Medulla oblongata (tissue), 1 donor: ENCODE measurements around the gene EHD4.

Experiments used
- DNase-seq: peaks from one replicate; pipeline ENCODE4 v3.0.0-alpha.2; 2015; ENCODE audit errors: extremely low spot score

EHD4 gene

GRCh38 chr15:41980654-41981323, 8.4 kb upstream of the EHD4 start:
- no peak for DNase-seq

GRCh38 chr15:41979493-41980266, 7.3 kb upstream of the EHD4 start:
- DNase-seq = no peak

- no peak for DNase-seq
Measured at GRCh38 chr15:41978534-41978933, 6.2 kb upstream of the EHD4 start.

- DNase-seq = no peak
Measured at GRCh38 chr15:41977757-41978383, 5.5 kb upstream of the EHD4 start.

- no peak for DNase-seq
Measured at GRCh38 chr15:41975669-41976068, 3.3 kb upstream of the EHD4 start.

- no peak for DNase-seq
Measured at GRCh38 chr15:41974041-41974440, 1.7 kb upstream of the EHD4 start.

GRCh38 chr15:41971895-41972252, 483 bp downstream of the EHD4 start:
- DNase-seq = no peak

- DNase-seq = peak; percentile 63
Measured at GRCh38 chr15:41971089-41971894, 1.1 kb downstream of the EHD4 start.

- no peak for DNase-seq
Measured at GRCh38 chr15:41970456-41970855, 1.9 kb downstream of the EHD4 start.

GRCh38 chr15:41969851-41970431, 2.4 kb downstream of the EHD4 start:
- no peak for DNase-seq

- no peak for DNase-seq
Measured at GRCh38 chr15:41968701-41969100, 3.7 kb downstream of the EHD4 start.

GRCh38 chr15:41967506-41968206, 4.7 kb downstream of the EHD4 start:
- DNase-seq = peak; percentile 77

GRCh38 chr15:41966920-41967465, 5.4 kb downstream of the EHD4 start:
- no peak for DNase-seq

- no peak for DNase-seq
Measured at GRCh38 chr15:41966414-41966812, 5.9 kb downstream of the EHD4 start.

- no peak for DNase-seq
Measured at GRCh38 chr15:41965441-41966413, 6.6 kb downstream of the EHD4 start.

GRCh38 chr15:41961595-41962202, 10.7 kb downstream of the EHD4 start:
- DNase-seq = no peak

- no peak for DNase-seq
Measured at GRCh38 chr15:41961001-41961518, 11.3 kb downstream of the EHD4 start.

GRCh38 chr15:41958002-41958420, 14.3 kb downstream of the EHD4 start:
- no peak for DNase-seq
